GM21423 (cell line): Measurements from ENCODE around the gene DTD1.
"Not testable (repeated sequence)": the region's sequence is repeated elsewhere in the genome, so short reads cannot be mapped to it uniquely, and the experiment has no call there.

Source experiments
- ATAC-seq: cut with Tn5 transposase; IDR thresholded peaks from one replicate; pipeline ENCODE4 v1.9.1; 2021; ENCODE audit warnings: mild to moderate bottlenecking, moderate library complexity; ENCODE audit not compliant: unreplicated experiment

The DTD1 gene

DNA sequence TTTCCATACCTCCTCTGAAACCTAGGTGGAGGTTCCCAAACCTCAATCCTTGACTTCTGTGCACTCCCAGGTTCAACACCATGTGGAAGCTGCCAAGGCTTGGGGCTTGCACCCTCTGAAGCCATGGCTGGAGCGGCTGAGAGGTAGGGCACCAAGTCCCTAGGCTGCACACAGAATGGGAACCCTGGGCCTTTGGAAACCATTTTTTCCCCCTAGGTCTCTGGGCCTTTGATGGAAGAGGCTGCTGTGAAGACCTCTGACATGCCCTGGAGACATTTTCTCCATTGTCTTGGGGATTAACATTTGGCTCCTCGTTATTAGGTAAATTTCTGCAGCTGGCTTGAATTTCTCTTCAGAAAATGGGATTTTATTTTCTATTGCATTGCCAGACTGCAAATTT, 199.2 kb downstream of the DTD1 start:
- not testable (repeated sequence) for ATAC-seq

DNA sequence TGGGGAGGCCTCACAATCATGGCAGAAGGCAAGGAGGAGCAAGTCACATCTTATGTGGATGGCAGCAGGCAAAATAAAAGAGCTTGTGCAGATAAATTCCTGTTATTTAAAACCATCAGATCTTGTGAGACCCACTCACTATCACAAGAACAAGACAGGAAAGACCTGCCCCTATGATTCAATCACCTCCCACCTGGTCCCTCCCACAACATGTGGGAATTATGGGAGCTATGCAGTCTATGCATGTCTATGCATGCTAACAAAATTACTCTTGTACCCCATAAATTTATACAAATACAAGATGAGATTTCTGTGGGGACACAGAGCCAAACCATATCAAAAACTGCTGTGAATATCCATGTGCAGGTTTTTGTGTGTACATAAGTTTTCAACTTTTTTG, 200.2 kb downstream of the DTD1 start:
- no peak for ATAC-seq

DNA sequence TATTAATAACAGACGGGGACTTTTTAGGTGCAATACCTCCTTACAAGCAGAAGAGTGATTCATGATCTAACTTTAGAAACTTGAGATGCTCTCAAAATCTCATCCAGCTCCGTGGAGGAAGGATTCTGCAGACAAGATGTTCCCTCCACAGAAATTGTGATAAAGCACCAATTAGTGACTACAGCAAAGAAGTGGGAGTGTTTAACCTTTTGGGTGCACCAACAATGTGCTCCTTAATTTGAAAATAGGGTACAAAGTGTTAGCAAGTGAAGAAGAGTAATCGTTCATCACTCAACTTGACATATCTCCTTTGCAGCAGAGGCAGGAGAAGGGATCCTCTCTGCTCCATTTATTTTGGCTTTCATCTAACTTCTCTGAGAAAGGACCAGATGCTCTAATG, 202.9 kb downstream of the DTD1 start:
- no peak for ATAC-seq

DNA sequence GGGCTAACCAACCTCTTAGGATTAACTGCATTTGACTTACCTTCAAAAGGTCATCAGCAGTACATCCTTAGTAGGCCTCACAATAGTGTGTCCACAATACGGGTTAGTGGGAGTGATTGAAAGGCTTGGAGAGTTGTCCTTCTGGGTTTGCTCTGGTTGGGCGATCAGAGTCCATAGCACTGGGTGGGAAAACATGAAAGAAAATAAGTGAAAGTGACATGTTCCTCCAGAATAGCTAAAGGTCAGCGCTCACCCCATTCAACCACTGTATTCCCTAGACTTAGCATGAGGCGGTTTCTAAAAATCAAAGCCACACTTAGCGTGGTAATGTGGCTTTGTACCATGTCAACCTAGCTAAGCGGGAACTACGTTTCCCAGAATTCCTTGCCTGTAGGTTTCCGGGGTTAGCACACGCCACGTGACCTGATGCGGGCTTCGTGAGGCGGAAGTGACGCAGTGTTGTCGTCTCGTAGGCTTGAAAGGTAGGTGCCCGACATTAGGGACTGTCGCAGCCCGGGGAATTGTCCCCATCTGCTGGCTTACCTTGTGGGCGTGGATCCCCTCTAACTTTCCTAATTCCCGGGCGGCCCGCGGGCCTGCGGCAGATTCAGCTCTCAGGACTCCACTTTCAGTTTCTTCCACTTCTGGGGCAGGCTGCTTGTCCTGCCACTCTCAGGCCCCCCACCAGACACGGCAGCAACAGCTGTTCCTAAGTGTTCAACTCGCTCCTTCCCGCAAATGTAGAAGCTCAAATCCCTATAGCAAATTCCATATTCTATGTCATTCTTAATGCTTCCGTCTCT, 206.0 kb downstream of the DTD1 start:
- peak; percentile 97 for ATAC-seq

DNA sequence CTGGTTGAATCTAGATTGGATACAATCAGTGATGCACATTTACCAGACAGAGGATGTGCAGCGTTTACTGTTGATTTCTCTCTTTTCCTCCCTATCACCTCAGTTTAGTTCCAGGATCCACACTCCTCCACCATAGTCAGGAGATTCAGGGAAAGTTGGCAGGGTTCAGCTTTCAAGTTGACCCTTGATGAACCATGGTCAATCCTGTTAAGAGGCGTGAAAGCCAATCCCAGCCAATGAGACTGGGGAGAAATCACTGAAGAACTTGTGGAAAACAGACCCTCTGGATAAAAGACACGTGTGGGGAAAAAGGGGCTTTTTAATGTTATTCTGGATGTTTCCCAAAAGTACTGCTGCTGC, 206.6 kb downstream of the DTD1 start:
- no peak for ATAC-seq

DNA sequence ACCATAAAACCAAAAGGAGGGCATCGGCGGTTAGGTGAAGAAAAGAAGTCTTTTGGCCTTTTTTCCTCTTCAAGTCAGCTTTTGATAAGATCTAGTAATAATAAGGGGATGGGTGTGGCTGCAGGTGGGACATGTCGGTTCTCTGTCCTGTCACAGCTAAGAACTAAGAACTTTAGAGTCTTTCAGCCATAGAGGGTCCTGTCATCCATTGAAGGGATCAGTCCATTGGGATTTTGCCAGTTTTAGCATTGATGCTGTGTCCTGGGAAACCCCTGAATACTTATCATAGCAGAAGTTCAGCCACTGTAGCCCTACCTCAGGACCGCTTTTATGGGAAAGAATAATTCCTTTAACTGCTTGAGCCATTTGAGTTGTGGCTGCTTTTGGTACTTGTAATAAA, 207.5 kb downstream of the DTD1 start:
- ATAC-seq = no peak

DNA sequence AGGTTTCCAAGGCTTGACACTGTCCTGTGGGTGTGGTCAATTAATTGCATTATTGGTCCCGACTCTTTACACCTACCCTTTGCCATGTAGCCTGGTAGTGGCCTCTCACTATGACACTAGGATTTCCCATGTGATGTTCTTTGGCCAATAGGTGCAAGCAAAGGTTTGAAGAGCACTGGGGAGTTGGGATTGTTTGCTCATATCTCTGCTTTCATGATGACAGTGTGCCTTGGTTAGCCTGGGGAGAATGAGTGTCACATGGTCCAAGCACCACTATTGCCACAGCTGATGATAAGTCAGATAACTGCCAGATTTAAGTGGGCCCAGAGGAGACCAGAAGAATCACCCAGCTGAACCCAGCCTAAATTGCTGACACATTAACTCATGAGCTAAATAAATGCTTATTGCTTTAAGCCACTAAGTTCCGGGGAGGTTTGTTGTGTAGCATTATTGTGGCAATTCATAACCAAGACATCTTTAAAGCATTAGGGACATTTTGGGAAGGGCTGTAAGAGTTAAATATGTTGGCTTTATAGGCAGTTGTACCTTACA, 208.5 kb downstream of the DTD1 start:
- ATAC-seq = no peak

DNA sequence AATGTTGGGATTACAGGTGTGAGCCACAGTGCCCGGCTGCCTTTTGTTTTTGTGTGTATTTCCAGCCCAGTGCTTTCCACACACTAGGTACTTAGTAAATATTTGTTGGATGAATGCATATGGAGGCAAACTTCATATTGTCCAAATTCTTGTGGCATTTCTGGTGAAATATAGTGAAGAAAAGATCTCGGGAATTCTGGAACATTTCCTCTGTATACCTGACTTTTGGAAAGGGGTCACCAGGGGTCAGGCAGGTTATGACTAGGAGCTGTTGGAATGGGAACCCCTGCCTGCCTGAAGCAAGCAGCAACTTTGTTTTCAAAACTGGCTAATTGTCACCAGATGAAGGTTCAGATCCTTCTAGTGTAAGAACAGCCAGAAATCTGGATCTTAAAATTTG, 213.7 kb downstream of the DTD1 start:
- no peak for ATAC-seq

DNA sequence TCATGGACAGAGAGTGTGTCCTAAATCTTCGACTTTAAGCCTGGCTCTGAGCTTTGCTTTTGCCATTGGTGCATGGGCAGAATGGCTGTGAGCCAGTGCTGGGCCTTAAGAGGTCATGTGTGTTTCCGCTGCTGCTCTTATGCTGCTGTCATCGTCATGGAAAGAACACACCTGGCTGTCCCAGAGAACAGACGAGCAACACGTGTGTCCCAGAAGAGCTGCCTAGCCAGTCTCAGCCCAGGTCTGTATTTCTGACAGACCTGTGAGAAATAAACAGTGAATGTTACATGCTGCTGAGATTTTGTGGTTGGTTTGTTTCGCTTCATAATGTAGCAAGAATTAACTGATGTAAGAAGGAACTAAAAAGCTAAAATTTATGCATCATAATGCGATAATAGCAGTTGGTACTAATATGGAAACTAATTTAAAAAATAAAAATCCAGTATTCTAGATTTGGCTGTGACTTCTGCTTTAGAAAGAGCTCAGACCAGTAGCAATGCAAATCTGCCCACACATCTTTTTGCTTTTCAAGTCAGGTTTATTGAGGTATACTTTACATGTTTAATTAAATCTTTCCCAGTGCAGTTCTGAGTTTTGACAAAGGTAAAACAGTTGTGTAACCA, 214.3 kb downstream of the DTD1 start:
- ATAC-seq = no peak

DNA sequence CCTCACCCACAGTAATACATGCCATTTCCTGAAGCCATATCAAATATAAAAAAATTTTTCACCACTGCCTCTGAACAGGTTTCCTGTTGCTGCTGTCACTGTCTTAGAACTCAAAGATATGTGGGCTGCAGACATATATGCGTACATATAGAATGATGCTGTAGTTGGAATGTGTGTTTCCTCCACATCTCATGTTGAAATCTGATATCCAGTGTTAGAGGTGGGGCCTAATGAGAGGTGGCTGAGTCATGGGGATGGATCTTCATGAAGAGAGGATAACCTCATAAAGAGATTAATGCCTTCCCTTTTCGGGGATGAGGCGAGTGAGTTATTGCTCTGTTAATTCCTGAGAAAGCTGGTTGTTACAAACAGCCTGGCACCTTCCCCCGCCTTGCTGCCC, 218.0 kb downstream of the DTD1 start:
- no peak for ATAC-seq

DNA sequence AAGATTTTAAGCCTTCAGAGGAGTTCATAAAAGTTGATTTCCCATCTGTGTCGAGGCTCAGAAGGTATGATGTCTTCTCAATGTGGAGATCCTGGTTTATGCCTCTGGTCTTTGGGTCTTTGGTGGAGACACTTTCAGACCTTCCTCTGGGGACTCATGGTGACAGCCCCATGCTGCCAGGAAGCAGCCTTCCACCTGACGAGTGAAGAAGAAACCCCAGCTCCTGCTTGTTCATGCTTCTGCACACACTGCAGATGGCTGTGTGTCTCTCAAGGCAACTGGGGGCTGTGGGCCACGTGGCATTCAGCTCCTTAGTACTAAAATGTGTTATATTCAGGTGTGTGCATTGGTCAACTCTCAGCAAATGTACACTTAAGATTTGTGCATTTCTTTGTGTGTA, 220.9 kb downstream of the DTD1 start:
- no peak for ATAC-seq

DNA sequence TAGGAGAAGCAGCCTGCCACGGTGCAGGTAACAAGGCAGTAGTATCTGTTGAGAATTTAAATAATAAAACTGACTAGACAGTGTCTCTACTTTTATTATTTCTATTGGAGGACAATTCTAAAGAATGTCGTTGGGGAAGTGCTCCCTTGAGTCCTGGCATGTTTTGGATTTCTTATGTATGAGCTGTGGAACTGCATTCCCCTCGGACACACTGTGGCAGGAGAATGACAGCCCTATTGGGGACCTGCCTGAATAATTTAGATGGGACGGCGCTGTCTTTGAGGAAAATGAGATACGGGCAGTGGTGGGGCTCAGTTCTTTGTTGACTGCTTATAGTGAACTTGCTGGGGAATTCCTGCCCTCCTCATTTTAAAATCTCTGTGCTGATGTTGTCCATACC, 223.3 kb downstream of the DTD1 start:
- no peak for ATAC-seq

DNA sequence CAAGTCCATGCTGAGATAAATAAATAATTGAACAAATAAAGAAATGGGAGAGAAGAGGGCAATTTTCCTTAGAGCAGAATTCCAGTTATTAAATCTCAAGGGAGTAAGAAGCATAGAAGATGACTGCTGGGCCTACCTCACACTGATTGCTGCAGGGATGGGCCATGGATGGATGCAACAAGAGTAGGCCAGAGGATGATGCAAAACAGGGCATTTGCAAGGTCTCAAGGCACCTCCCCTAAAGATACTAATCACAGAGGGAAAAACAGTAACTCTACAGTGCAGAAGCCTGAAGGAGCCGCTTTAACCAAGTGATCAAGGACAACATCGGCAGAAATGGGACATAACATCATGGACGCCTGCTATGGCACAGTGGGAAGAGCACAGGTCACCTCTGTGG, 224.1 kb downstream of the DTD1 start:
- ATAC-seq = no peak

DNA sequence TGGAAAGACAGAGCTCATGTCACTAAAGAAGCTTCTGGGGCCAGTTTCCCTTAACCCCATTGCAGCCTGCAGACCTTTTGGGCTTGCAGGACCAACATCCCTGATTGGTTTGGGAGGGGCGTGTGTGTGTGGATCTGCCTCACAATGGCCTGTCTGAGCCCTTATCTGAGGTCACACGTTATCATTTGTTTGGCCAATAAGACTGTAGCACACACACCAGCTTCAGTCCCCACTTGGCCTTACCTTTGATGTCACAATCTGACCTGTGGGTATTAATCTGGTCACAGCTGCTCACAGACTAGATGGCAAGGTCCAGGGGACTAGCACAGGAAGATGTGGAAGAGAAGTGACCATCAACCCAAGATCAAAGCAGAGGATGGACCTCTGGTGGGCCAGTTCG, 225.6 kb downstream of the DTD1 start, which contains the start of gene SCP2D1:
TSS of gene SCP2D1 (plus strand) at position 301 of the 400 bp plus-strand sequence. CDS start at position 334, 33 bp downstream.
- no peak for ATAC-seq

DNA sequence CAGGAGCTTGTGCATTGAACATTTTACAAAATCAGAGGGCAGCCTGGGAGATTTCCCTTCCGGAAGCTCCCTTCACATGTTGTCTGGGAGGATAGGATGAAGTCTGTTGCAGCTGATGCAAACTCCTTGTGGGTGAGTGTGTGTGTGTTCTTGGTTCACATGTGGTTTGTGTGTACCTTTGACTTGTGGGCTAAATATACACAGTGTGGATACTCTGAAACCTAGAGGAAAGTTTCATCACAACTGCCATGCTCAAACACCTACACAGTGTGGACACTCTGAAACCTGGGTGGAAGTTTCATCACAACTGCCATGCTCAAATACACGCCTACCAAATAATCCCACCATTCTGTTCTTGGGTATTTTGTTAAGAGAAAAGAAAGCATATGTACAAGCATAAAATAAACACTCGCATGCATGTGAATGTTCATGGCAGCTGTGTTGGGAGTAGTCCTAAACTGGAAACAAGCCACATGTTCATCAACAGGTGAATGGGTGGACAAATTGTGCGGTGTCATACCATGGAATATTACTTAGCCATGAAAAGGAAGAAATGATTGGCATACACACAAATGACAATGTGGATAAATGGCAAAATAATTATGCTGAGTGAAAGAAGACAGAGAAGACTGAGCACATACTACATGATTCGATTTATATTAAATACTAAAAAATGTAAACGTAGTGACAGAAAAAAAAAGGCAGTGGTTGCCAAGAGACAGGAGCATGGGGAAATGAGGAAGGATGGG, 227.5 kb downstream of the DTD1 start:
- no peak for ATAC-seq
